ENCODE measurements around the gene ZMYND19. TPM values are rescaled to one million over a fixed set of nuclear protein-coding genes. Genes with fewer than 3 reads are reported as not detected.
"Not testable (repeated sequence)": the region's sequence is repeated elsewhere in the genome, so short reads cannot be mapped to it uniquely, and the experiment has no call there.

Gene ZMYND19
- total RNA-seq, 4 donors from 2014 or later, result 26.1 to 40.5 (median 38.1) TPM

GRCh38 chr9:137631345-137632229 lies 41.3 kb upstream of the ZMYND19 start:
- WGBS, 2 donors, result 91% methylated on average over 16 of the region's 16 CpGs
- intact Hi-C loops (cut with DNase I; ENCODE audit: low total_unique reads), result no loop called here
- TF ChIP-seq CTCF (IDR thresholded peaks at IDR 0.05), result no peak
- TF ChIP-seq POLR2A (IDR thresholded peaks at IDR 0.05), result no peak
- DNase-seq (ENCODE audit: low spot score in 2 of 2), result no peak
- H3K4me3 ChIP-seq (ENCODE audit: low read depth, poor library complexity, severe bottlenecking), result no peak overlapping the region

- WGBS, 2 donors, result 65 to 77% methylated on average over 4 of the region's 4 CpGs
Measured at GRCh38 chr9:137630679-137631078, 40.4 kb upstream of the ZMYND19 start.

GRCh38 chr9:137630126-137630525 lies 39.8 kb upstream of the ZMYND19 start:
- WGBS, 2 donors, result 65 to 67% methylated on average over 1 of the region's 1 CpG
- H3K4me3 ChIP-seq (ENCODE audit: low read depth, poor library complexity, severe bottlenecking), result no peak overlapping the region
- intact Hi-C loops (cut with DNase I; ENCODE audit: low total_unique reads), result no loop called here
- TF ChIP-seq CTCF (IDR thresholded peaks at IDR 0.05) (no peak), POLR2A (IDR thresholded peaks at IDR 0.05) (no peak)
- DNase-seq (ENCODE audit: low spot score in 2 of 2), result no peak

More at GRCh38 chr9:137630679-137631078, 40.4 kb upstream of the ZMYND19 start:
- intact Hi-C loops (cut with DNase I; ENCODE audit: low total_unique reads), result no loop called here
- no peak for DNase-seq (ENCODE audit: low spot score in 2 of 2)
- H3K4me3 ChIP-seq (ENCODE audit: low read depth, poor library complexity, severe bottlenecking), result no peak overlapping the region
- no peak for TF ChIP-seq CTCF (IDR thresholded peaks at IDR 0.05)
- no peak for TF ChIP-seq POLR2A (IDR thresholded peaks at IDR 0.05)

- 96 to 98% methylated on average over 14 of the region's 14 CpGs for WGBS, 2 donors
- not testable (repeated sequence) for DNase-seq (ENCODE audit: low spot score in 2 of 2)
Measured at GRCh38 chr9:137627406-137627805, 37.1 kb upstream of the ZMYND19 start.

GRCh38 chr9:137626464-137626863 lies 36.2 kb upstream of the ZMYND19 start:
- H3K4me3 ChIP-seq (ENCODE audit: low read depth, poor library complexity, severe bottlenecking), result no peak overlapping the region
- intact Hi-C loops (cut with DNase I; ENCODE audit: low total_unique reads), result no loop called here
- TF ChIP-seq POLR2A (IDR thresholded peaks at IDR 0.05) (no peak), CTCF (IDR thresholded peaks at IDR 0.05) (no peak)
- no peak for DNase-seq (ENCODE audit: low spot score in 2 of 2)
- 87 to 94% methylated on average over 4 of the region's 4 CpGs for WGBS, 2 donors

More at GRCh38 chr9:137627406-137627805, 37.1 kb upstream of the ZMYND19 start:
- H3K4me3 ChIP-seq (ENCODE audit: low read depth, poor library complexity, severe bottlenecking); intact Hi-C loops (cut with DNase I; ENCODE audit: low total_unique reads): not testable (repeated sequence)

GRCh38 chr9:137622211-137622610 lies 31.9 kb upstream of the ZMYND19 start:
- H3K4me3 ChIP-seq (ENCODE audit: low read depth, poor library complexity, severe bottlenecking); intact Hi-C loops (cut with DNase I; ENCODE audit: low total_unique reads); DNase-seq (ENCODE audit: low spot score in 2 of 2): not testable (repeated sequence)
- 79 to 90% methylated on average over 8 of the region's 8 CpGs for WGBS, 2 donors
